HL-60/S4 (cell line): ENCODE measurements around the gene KRTAP4-4.
"Not testable (repeated sequence)": the region's sequence is repeated elsewhere in the genome, so short reads cannot be mapped to it uniquely, and the experiment has no call there.

Source experiments
- in situ Hi-C: fragments of 300-500 bp; cut with MboI; formaldehyde crosslinking; loops from 2 replicates; pipeline ENCODE4 v1.14.3; 2022; ENCODE audit warnings: low sequenced_read_pairs

KRTAP4-4 gene

DNA sequence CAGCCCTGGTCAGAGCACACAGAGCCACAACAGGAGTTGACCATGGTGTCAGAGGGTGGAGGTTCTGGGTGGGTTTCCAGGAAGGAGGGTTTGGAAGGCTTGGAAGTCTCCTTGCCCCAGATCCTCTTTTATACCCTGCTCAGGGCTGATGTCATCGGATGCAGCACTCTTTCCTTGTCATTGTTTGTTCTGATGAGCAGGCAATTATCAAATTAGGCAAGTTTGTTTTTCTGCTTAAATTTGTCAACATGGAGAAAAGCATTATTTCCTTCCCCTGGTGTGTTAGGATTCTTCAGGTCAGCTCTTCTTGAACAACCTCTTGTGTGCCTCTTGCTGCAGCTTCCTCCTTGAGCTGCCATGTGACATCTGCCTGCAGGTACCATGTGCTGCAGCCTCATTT is at the start of gene KRTAP4-4:
KRTAP4-4 (minus strand) TSS at position 101 of the 400 bp plus-strand sequence; CDS start at position 44, 57 bp downstream.
- in situ Hi-C loops = no loop called here

- in situ Hi-C loops = no loop called here
Measured at GRCh38 chr17:41199421-41200078, 39.0 kb upstream of the KRTAP4-4 start.

GRCh38 chr17:41196068-41196467 is 35.5 kb upstream of the KRTAP4-4 start:
- in situ Hi-C loops = no loop called here

- in situ Hi-C loops = no loop called here
Measured at GRCh38 chr17:41190328-41190727, 29.8 kb upstream of the KRTAP4-4 start.

GRCh38 chr17:41189837-41190318 is 29.3 kb upstream of the KRTAP4-4 start, which contains the start of gene KRTAP9-1:
Gene KRTAP9-1 (plus strand): TSS chr17:41189887. CDS start chr17:41189887, 0 bp downstream.
- in situ Hi-C loops = not testable (repeated sequence)

- in situ Hi-C loops = no loop called here
Measured at GRCh38 chr17:41186872-41187271, 26.3 kb upstream of the KRTAP4-4 start.

- in situ Hi-C loops = no loop called here
Measured at GRCh38 chr17:41185001-41185400, 24.5 kb upstream of the KRTAP4-4 start.

- in situ Hi-C loops = no loop called here
Measured at GRCh38 chr17:41184480-41184961, 24.0 kb upstream of the KRTAP4-4 start, which contains the start of gene KRTAP4-1. Gene KRTAP4-1 (minus strand): TSS chr17:41184911. CDS start chr17:41184854, 57 bp downstream.

GRCh38 chr17:41178843-41179616 is 18.5 kb upstream of the KRTAP4-4 start:
- in situ Hi-C loops = no loop called here

- in situ Hi-C loops = no loop called here
Measured at GRCh38 chr17:41178341-41178740, 17.8 kb upstream of the KRTAP4-4 start.

- in situ Hi-C loops = no loop called here
Measured at GRCh38 chr17:41177727-41178271, 17.3 kb upstream of the KRTAP4-4 start, which contains the start of gene KRTAP4-2. Gene KRTAP4-2 (minus strand): TSS chr17:41178221. CDS start chr17:41178164, 57 bp downstream.

DNA sequence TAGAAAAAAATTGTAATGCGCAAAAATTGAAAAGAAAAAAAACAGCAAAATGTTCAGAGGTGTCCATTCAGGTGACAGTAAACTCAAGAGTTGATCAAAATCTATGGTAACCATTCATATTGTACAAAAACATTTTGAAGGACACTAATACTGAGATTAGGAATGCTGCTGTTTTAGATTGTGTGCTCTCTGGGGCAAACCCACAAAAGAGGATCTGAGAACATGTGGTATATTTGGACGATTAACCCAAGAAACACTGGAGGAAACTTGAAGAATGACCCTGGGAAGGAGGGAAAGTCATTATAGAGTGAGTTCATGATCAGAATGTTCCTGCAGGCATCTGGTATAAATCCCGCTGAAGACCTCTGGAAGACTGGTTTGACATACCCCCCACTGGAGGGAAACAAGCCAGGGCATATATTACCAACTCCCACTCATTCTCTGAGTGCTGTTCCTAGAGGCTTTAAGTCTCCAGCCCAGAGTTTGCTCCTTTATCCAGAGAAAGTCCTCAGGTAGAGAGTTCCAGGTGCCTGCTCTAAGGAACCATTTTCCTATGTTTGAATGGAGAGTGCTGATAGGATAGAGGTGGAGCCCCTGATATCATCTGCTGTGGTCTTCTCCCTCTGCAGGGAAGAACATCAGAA is 16.3 kb upstream of the KRTAP4-4 start:
- in situ Hi-C loops = no loop called here

- in situ Hi-C loops = no loop called here
Measured at GRCh38 chr17:41171886-41172285, 11.3 kb upstream of the KRTAP4-4 start.

DNA sequence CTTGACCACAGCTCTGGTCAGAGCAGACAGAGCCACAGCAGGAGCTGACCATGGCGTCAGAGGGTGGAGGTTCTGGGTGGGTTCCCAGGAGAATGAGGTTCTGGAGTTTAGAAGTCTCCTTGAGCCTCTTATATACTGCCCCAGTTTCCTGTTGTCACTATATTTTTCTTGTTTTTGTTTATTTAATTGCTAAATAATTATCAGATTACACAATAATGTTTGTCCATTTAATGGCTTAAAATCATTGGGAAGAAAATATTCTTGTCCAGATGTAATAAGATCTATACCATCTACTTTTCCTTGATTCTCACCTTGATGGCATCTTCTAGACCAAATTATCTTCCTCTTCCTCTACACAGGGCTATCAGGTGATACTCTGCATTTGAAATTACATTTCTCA is 7.6 kb upstream of the KRTAP4-4 start, which contains the start of gene KRTAP4-3:
KRTAP4-3 (minus strand) TSS at position 101 of the 400 bp plus-strand sequence; CDS start at position 52, 49 bp downstream.
- in situ Hi-C loops = no loop called here

- in situ Hi-C loops = no loop called here
Measured at GRCh38 chr17:41167561-41167960, 7.0 kb upstream of the KRTAP4-4 start.

DNA sequence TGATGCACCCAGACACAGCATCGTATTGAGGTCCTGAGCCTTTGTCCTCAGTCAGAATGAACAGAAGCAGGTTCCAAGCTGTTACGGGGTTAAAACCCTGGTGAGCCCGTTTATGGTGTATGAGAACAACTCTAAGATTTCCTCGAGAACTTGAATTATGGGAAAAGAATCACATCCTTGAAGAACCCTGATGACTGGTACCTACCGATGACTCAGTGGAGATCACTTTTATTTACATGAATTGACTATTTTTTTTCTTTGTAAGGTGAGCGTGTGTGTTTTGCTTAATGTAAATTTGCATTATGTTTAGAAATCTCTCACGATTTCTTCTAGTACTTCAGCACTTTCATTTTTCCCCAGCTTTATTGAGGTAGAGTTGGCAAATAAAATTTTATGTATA is 3.3 kb upstream of the KRTAP4-4 start:
- in situ Hi-C loops = no loop called here

GRCh38 chr17:41160190-41160589 is 358 bp downstream of the KRTAP4-4 start:
- in situ Hi-C loops = not testable (repeated sequence)

- in situ Hi-C loops = no loop called here
Measured at GRCh38 chr17:41153856-41154255, 6.7 kb downstream of the KRTAP4-4 start.

DNA sequence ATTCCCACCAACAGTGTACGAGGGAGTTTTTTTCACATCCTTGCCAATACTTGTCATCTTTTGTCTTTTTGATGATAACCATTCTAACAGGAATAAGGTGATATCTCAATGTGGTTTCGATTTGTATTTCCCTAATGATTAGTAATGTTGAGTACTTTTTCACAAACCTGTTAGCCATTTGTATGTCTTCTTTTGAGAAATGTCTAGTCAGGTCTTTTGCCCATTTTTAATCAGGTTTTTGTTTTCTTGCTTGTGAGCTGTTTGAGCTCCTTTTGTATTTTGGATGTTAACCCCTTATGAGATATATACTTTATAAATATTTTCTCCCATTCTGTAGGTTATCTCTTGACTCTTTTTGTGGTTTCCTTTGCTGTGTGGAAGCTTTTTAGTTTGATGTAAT is 9.0 kb downstream of the KRTAP4-4 start:
- in situ Hi-C loops = no loop called here

- in situ Hi-C loops = no loop called here
Measured at GRCh38 chr17:41150026-41150425, 10.5 kb downstream of the KRTAP4-4 start.

DNA sequence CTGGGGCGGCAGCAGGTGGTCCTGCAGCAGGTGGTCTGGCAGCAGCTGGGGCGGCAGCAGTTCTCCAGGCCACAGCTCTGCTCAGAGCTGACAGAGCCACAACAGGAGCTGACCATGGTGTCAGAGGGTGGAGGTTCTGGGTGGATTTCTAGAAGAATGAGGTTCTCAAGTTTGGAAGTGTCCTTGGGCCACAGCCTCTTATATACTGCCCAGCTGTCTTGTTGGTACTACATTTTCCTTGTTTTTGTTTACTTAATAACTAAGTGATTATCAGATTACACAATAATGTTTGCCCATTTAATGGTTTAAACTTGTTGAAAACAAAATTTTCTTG is 10.9 kb downstream of the KRTAP4-4 start, which contains the start of gene KRTAP4-5:
KRTAP4-5 (minus strand) TSS at position 174 of the 334 bp plus-strand sequence; CDS start at position 116, 58 bp downstream.
- in situ Hi-C loops = no loop called here
